Fibroblast of villous mesenchyme (primary cell): ENCODE measurements around the gene CYP46A1. TPM values are rescaled to one million over a fixed set of nuclear protein-coding genes. Genes with fewer than 3 reads are reported as not detected.

Experiments used
- DNase-seq: peaks from one replicate; pipeline ENCODE4 v3.0.0-alpha.2; 2010; ENCODE audit warnings: low read depth
- H3K4me3 ChIP-seq: 2 replicates; pipeline ENCODE4 v1.5.1; 2011; ENCODE audit warnings: low read depth, mild to moderate bottlenecking, low read length
- CTCF ChIP-seq: IDR thresholded peaks from 2 replicates; pipeline ENCODE4 v1.5.1; 2012; ENCODE audit warnings: low read depth, mild to moderate bottlenecking, low read length; ENCODE audit not compliant: insufficient read depth
- total RNA-seq: library from RNA; depleted of rRNA; stranded (reverse); fragments of >200 nt; gene quantifications from 2 replicates; pipeline ENCODE4 v1.2.3, GENCODE V29; 2012

The CYP46A1 gene
- total RNA-seq, 1 donor, result under 0.01 TPM

GRCh38 chr14:99747167-99747566 lies 63.1 kb downstream of the CYP46A1 start:
- DNase-seq, result no peak
- TF ChIP-seq CTCF, result no peak
- no peak overlapping the region for H3K4me3 ChIP-seq

- TF ChIP-seq CTCF, result no peak
Measured at GRCh38 chr14:99747582-99748330, 63.7 kb downstream of the CYP46A1 start.

GRCh38 chr14:99748529-99748928 lies 64.4 kb downstream of the CYP46A1 start:
- TF ChIP-seq CTCF, result no peak
- H3K4me3 ChIP-seq, result no peak overlapping the region
- no peak for DNase-seq

More at GRCh38 chr14:99747582-99748330, 63.7 kb downstream of the CYP46A1 start:
- DNase-seq, result no peak
- no peak overlapping the region for H3K4me3 ChIP-seq

- H3K4me3 ChIP-seq, result no peak overlapping the region
- DNase-seq, result no peak
- peak; percentile 26 for TF ChIP-seq CTCF
Measured at GRCh38 chr14:99749142-99749541, 65.0 kb downstream of the CYP46A1 start.

- no peak for TF ChIP-seq CTCF
- no peak overlapping the region for H3K4me3 ChIP-seq
- DNase-seq, result no peak
Measured at GRCh38 chr14:99749763-99750715, 65.9 kb downstream of the CYP46A1 start.

- no peak for TF ChIP-seq CTCF
- H3K4me3 ChIP-seq, result no peak overlapping the region
- no peak for DNase-seq
Measured at GRCh38 chr14:99750746-99751450, 66.8 kb downstream of the CYP46A1 start.
